CD14-positive monocyte (primary cell): Measurements from ENCODE around the gene IL4R. TPM values are rescaled to one million over a fixed set of nuclear protein-coding genes. Genes with fewer than 3 reads are reported as not detected.
A peak's percentile ranks its signal among the peaks of the same experiment; 100 is the strongest.

ENCODE experiments used
- DNase-seq, 3 donors: peaks; one replicate each; pipeline ENCODE4 v3.0.0-alpha.2; 2011 to 2022
- H2AFZ ChIP-seq: 2 replicates; pipeline ENCODE4 v1.6.0; 2012; ENCODE audit warnings: mild to moderate bottlenecking, low read depth, low read length, inconsistent platforms; ENCODE audit not compliant: insufficient read depth, poor library complexity, severe bottlenecking
- H3K27ac ChIP-seq, 2 donors: 1 replicate in 1 of 2; 2 replicates in 1 of 2; pipeline ENCODE4 v1.5.1; 2012 to 2013; ENCODE audit warnings: low read length in 2 of 2, control low read depth in 1 of 2, inconsistent platforms in 1 of 2, low read depth in 1 of 2, mild to moderate bottlenecking in 1 of 2
- H3K27me3 ChIP-seq, 2 donors: one replicate each; pipeline versions ENCODE4 v1.6.0 to v1.6.1; 2011 to 2013; ENCODE audit warnings: low read length in 2 of 2; ENCODE audit not compliant: control insufficient read depth in 2 of 2, insufficient read depth in 2 of 2
- H3K36me3 ChIP-seq, 2 donors: replicated peaks in 1 of 2; 1 replicate in 1 of 2; 2 replicates in 1 of 2; pipeline versions ENCODE4 v1.5.1 to v1.6.1; 2012 to 2013; ENCODE audit warnings: low read length in 2 of 2, control low read depth in 1 of 2, inconsistent platforms in 1 of 2, mild to moderate bottlenecking in 1 of 2; ENCODE audit not compliant: insufficient read depth in 2 of 2, control insufficient read depth in 1 of 2
- H3K4me1 ChIP-seq, 2 donors: 1 replicate in 1 of 2; 2 replicates in 1 of 2; pipeline versions ENCODE4 v1.5.1 to v1.6.1; 2012 to 2013; ENCODE audit warnings: low read length in 2 of 2, control low read depth in 1 of 2, inconsistent platforms in 1 of 2, mild to moderate bottlenecking in 1 of 2, moderate library complexity in 1 of 2; ENCODE audit not compliant: insufficient read depth in 2 of 2, control insufficient read depth in 1 of 2
- H3K4me2 ChIP-seq: replicated peaks from 2 replicates; pipeline ENCODE3; 2012; ENCODE audit warnings: low read length, moderate library complexity, mild to moderate bottlenecking; ENCODE audit not compliant: poor library complexity, severe bottlenecking; ENCODE audit errors: extremely low read depth
- H3K4me3 ChIP-seq, 3 experiments: fragments of 200-600 bp in 1 of 3; sonication (generic) in 1 of 3; replicated peaks in 1 of 3; 1 replicate in 2 of 3; 2 replicates in 1 of 3; pipeline ENCODE4 v1.5.1; 2011 to 2013; ENCODE audit warnings: low read length in 3 of 3, mild to moderate bottlenecking in 3 of 3, control low read depth in 2 of 3, low read depth in 2 of 3, inconsistent platforms in 1 of 3, moderate library complexity in 1 of 3
- H3K79me2 ChIP-seq: 2 replicates; pipeline ENCODE4 v1.6.0; 2012; ENCODE audit warnings: mild to moderate bottlenecking, control low read depth, inconsistent platforms, low read length, moderate library complexity; ENCODE audit not compliant: insufficient read depth
- H3K9ac ChIP-seq: 2 replicates; pipeline ENCODE4 v1.6.0; 2017; ENCODE audit warnings: low read length, mild to moderate bottlenecking; ENCODE audit not compliant: insufficient read depth, poor library complexity, severe bottlenecking
- H3K9me3 ChIP-seq, 2 donors: replicated peaks in 1 of 2; 1 replicate in 1 of 2; 2 replicates in 1 of 2; pipeline versions ENCODE4 v1.5.1 to v1.6.1; 2012 to 2013; ENCODE audit warnings: low read length in 2 of 2, control low read depth in 1 of 2; ENCODE audit not compliant: control insufficient read depth in 1 of 2, insufficient read depth in 1 of 2
- H4K20me1 ChIP-seq: 2 replicates; pipeline ENCODE4 v1.6.0; 2012; ENCODE audit warnings: mild to moderate bottlenecking, low read length, control low read depth, moderate library complexity; ENCODE audit not compliant: insufficient read depth
- H3K27ac Mint-ChIP-seq, 7 donors: one replicate each; pipeline ENCODE4 v1.8.0; 2020; ENCODE audit warnings: mild to moderate bottlenecking in 7 of 7, mixed read lengths in 7 of 7, moderate library complexity in 6 of 7, inconsistent platforms in 2 of 7
- H3K27me3 Mint-ChIP-seq, 3 donors: one replicate each; pipeline ENCODE4 v1.8.0; 2021 to 2022; ENCODE audit warnings: low read depth in 3 of 3, mild to moderate bottlenecking in 3 of 3, mixed read lengths in 3 of 3, moderate library complexity in 3 of 3, inconsistent platforms in 1 of 3
- H3K36me3 Mint-ChIP-seq, 2 donors: one replicate each; pipeline ENCODE4 v1.8.0; 2020; ENCODE audit warnings: mixed read lengths in 2 of 2, inconsistent platforms in 1 of 2, mild to moderate bottlenecking in 1 of 2
- H3K4me1 Mint-ChIP-seq: one replicate; pipeline ENCODE4 v1.8.0; 2020; ENCODE audit warnings: mild to moderate bottlenecking, mixed read lengths
- H3K4me3 Mint-ChIP-seq, 2 donors: one replicate each; pipeline ENCODE4 v1.8.0; 2020; ENCODE audit warnings: mild to moderate bottlenecking in 2 of 2, mixed read lengths in 2 of 2, moderate library complexity in 1 of 2
- H3K9me3 Mint-ChIP-seq, 7 donors: one replicate each; pipeline ENCODE4 v1.8.0; 2020 to 2022; ENCODE audit warnings: mixed read lengths in 7 of 7, mild to moderate bottlenecking in 6 of 7, moderate library complexity in 6 of 7, inconsistent platforms in 2 of 7
- WGBS: methylation state at CpG from one replicate; pipeline ENCODE4 v1.1.5; 2013; ENCODE audit warnings: missing lambda C conversion rate; ENCODE audit not compliant: insufficient coverage; 5-methylcytosine and 5-hydroxymethylcytosine counted together
- intact Hi-C, 2 donors: fragments of 100-400 bp; cut with micrococcal nuclease; formaldehyde crosslinking; loops; one replicate each; pipeline versions ENCODE4 v1.15.0 to v1.15.1; 2023
- polyA plus RNA-seq, 3 donors: library from polyadenylated mRNA; depleted of rRNA in 1 of 3; unstranded in 2 of 3; stranded (reverse) in 1 of 3; fragments of 300-500 nt in 2 of 3; fragments of >200 nt in 1 of 3; fragmentation: Illumina TruSeq in 2 of 3; gene quantifications; 1 replicate in 2 of 3; 2 replicates in 1 of 3; pipeline ENCODE4 v1.2.3, GENCODE V29; 2012 to 2021
- TF ChIP-seq, protein P1 (sequence below): fragments of 200-600 bp; IDR thresholded peaks from one replicate; pipeline ENCODE4 v1.8.0; 2022; ENCODE audit warnings: antibody characterized with exemption, mild to moderate bottlenecking

IL4R gene
- polyA plus RNA-seq, 3 donors: 25.1 to 80.4 (median 35.6) TPM

- Mint-ChIP-seq H3K4me1 (peaks cover 25% of the 10 kb centered on the region), H3K36me3 (peaks cover 73 to 88% of the 10 kb centered on the region in 2 donors), H3K27me3 (peaks cover 0 to 2% (median 0%) of the 10 kb centered on the region in 3 donors), H3K4me3 (no peak overlapping the region), H3K27ac (peak overlapping the region in 2 of 7 donors; percentile 43 to 69), H3K9me3 (no peaks in the 10 kb centered on the region)
- TF ChIP-seq, protein P1, sequence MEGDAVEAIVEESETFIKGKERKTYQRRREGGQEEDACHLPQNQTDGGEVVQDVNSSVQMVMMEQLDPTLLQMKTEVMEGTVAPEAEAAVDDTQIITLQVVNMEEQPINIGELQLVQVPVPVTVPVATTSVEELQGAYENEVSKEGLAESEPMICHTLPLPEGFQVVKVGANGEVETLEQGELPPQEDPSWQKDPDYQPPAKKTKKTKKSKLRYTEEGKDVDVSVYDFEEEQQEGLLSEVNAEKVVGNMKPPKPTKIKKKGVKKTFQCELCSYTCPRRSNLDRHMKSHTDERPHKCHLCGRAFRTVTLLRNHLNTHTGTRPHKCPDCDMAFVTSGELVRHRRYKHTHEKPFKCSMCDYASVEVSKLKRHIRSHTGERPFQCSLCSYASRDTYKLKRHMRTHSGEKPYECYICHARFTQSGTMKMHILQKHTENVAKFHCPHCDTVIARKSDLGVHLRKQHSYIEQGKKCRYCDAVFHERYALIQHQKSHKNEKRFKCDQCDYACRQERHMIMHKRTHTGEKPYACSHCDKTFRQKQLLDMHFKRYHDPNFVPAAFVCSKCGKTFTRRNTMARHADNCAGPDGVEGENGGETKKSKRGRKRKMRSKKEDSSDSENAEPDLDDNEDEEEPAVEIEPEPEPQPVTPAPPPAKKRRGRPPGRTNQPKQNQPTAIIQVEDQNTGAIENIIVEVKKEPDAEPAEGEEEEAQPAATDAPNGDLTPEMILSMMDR: no peak
- H3K4me2 ChIP-seq: no peak overlapping the region
- no peak overlapping the region for H3K9ac ChIP-seq
- H3K9me3 ChIP-seq: no peaks in the 10 kb centered on the region
- peaks cover 75% of the 10 kb centered on the region for H4K20me1 ChIP-seq
- H3K36me3 ChIP-seq: peaks cover 65 to 82% of the 10 kb centered on the region in 2 donors
- H3K4me3 ChIP-seq: no peak overlapping the region
- H2AFZ ChIP-seq: no peak overlapping the region
- peaks cover 9 to 29% of the 10 kb centered on the region in 2 donors for H3K4me1 ChIP-seq
- 91% methylated on average over 3 of the region's 7 CpGs for WGBS
- H3K79me2 ChIP-seq: peaks cover 97% of the 10 kb centered on the region
- no peak for DNase-seq
- H3K27ac ChIP-seq: no peak overlapping the region
- H3K27me3 ChIP-seq: no peaks in the 10 kb centered on the region
- intact Hi-C loops: no loop called here
Measured at GRCh38 chr16:27335349-27336053, 21.7 kb downstream of the IL4R start.

DNA sequence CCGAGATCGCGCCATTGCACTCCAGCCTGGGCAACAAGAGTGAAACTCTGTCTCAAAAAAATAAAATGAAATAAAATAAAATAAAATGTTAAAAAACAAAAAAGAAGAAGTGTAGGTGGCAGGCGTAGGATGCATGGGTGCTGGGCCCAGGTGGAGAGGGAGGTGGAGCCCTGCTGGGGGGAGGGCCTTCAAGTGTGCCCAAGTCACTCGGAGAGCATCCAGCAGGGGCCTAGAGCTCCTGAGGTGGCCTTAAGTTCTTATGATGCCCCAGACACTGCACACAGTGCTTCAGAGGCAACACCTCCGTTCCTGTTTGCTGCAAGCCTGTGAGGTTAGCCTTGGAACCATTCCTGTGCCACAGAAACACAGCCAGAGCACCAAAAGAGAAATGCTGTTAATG lies 23.2 kb downstream of the IL4R start:
- H3K9me3 Mint-ChIP-seq: no peaks in the 10 kb centered on the region
- Histone ChIP-seq H3K27ac (no peak overlapping the region), H3K4me3 (no peak overlapping the region), H3K9ac (no peak overlapping the region), H4K20me1 (peaks cover 84% of the 10 kb centered on the region), H3K79me2 (peaks cover 94% of the 10 kb centered on the region), H3K27me3 (no peaks in the 10 kb centered on the region), H3K9me3 (no peaks in the 10 kb centered on the region), H3K4me2 (no peak overlapping the region), H2AFZ (no peak overlapping the region), H3K36me3 (peaks cover 58 to 86% of the 10 kb centered on the region in 2 donors), H3K4me1 (peaks cover 21 to 29% of the 10 kb centered on the region in 2 donors)
- WGBS: 93% methylated on average over 2 of the region's 6 CpGs
- intact Hi-C loops: no loop called here
- TF ChIP-seq, protein P1: no peak
- H3K27ac Mint-ChIP-seq: peak overlapping the region in 2 of 7 donors; percentile 51 to 62
- H3K4me3 Mint-ChIP-seq: no peak overlapping the region
- DNase-seq: no peak
- H3K27me3 Mint-ChIP-seq: peaks cover 0 to 2% (median 1%) of the 10 kb centered on the region in 3 donors
- peaks cover 30% of the 10 kb centered on the region for H3K4me1 Mint-ChIP-seq
- peaks cover 78 to 97% of the 10 kb centered on the region in 2 donors for H3K36me3 Mint-ChIP-seq
